ENCODE measurements around the gene ETFA.

ETFA gene

DNA sequence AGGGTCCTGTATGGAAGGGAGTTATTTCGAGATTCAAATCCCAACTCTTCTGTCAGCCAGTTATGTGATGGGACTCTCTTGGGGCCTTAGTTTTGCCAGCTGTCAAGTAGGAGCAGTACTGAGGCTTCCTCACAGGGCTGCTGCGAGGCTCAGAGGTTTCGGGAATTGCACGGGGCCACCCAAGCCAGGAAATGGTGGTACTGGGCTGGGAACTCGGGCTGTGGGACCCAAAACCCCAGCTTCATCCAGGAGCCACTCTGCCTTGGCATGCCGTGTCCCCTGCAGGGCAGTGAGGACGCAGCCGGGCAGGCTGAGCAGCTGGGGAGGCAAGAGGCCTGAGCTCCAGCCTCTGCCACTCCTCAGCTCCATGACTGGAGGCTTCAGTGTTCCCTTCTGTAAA is 118.6 kb downstream of the ETFA start:
- DNase-seq, result no peak

DNA sequence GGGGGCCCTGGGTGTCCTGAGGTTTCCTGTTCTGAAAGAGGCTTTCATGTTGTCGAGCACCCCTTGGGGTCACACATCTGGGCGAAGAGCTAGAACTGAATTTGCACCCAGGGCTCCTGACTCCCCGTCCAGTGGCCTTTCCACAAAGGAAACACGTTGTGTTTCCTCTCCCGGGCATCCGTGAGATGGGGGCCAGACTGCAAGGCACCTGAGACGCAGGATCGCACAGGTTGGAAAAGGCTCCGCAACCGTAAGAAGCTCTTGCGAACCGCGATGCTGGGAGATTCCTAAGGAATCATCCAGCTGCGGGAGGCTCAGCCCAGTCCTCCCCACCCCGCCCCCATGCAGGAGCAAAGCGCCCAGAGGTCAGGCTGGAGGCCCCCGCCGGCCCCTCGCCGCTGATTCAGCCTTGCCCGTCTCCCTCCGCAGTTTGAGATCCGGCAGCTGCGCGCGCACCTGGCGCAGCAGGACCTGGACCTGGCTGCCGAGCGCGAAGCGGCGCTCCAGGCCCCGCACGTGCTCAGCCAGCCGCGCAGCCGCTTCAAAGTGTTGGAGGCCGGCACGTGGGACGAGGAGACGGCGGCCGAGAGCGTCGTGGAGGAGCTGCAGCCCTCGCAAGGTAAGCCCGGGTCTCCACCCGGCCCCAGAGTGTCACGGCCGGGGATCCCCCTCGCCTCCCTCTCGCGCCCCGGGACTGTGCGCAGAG is 119.6 kb downstream of the ETFA start:
- DNase-seq, result peak; percentile 35

DNA sequence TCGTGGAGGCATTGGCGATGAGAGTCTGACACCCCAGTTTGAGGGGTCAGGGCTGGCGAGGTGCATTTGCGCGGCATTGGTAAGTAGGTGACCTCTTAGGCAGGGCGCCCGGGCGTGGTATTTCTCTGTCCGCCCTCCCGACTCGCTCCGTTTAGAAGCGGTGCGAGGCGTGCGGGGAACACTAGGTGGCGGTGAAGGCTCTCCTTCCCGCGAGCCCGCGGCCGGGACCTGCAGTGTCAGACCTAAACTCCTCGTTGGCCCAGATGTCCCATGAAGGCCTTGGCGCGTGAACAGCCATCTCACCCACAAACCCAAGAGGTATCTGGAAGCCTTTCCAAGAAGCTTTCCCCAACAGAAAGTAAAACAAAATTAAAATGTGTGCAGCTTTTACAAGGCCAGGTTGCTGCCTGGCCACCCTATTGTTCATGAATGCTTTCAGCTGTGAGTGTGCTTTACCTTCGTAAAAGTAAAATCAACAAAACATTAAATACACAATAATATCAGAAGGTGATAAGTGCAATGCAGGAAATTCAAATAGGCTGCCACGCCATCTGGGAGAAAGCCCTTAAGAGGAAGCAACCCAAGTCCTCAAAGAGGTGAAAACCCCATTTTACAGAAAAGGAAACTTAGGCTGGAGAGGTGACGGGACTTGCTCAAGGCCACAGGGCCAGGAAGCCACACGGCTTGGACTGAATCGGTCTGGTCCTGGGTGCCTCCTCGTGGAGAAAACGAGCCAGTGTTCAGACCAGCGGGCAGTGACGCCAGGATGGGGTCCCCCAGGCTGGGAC is 120.3 kb downstream of the ETFA start:
- peak; percentile 85 for DNase-seq

DNA sequence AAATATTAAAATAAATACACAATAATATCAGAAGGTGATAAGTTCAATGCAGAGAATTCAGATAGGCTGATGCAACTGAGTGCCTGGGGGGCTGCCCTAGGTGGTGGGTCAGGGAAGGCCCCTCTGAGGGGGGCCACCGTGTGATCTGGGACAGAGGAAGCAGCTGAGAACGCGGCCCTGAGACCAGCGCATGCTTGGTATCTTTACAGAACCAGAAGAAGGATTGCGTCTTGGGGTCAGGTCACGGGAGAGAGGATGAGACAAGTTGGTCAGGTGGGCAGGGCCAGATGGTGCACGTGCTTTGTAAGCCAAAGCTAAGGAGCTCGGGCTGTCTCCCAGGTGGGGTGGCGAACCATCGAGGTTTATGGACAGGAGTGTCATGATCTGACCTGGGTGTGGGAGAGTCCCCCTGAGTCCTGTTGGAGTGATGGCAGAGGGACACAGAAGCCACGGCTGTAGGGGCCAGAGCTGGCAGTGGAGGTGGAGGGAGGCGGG is 121.2 kb downstream of the ETFA start:
- no peak for DNase-seq

DNA sequence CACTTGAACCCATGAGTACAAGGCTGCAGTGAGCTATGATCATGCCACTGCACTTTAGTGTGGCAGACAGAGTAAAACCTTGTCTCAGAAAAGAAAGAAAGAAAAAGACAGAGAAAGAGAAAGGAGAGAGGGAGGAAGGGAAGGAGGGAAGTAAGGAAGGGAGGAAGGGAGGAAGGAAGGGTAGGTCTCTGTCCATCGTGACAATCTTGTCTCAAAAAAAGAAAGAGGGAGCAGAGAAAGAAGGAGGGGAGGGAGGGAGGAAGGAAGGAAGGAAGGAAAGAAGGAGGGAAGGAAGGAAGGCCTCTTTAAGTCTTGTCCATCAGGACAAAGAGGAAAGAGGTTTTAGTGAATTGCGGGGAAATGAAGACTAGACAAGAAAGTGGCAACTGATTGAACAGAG is 122.2 kb downstream of the ETFA start:
- DNase-seq, result no peak

DNA sequence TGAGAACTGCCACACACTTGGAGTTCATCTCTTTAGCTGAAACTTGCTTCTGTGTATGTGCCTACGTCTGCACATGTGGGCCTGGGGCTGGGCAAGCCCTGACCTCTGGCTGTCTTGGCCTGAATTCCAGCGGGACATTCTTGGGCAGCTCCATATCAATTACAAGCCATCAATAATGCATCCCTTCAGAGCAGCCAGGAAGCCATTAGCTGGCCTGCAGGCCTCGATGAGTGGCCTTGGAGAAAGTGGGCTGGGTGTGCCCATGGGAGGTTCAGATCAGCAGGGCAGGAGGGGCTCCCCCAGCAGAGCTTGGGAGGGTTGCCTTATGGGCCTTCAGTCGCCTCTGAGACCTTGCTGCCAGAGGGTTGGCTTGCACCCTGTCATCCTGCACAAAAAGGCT is 124.1 kb downstream of the ETFA start:
- DNase-seq, result no peak

DNA sequence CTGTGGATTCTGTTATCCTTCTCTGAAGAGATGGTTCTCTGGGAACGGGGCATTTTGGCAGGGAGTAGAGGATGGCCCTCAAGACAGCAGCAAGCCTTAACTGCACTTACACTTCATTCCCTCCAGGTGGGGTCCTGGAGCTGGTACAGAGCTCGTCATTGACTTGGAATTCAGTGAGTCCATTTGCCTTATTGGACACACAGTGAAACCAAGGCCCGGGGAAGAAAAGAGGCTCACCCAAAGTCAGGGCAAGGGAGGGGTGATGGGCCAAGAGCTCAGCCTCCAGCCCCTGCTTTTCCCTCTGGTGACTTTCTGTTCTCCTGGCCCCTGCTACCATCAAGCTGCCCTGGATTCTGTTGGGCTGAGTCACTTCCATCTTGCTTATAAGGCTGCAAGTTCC is 125.6 kb downstream of the ETFA start:
- peak; percentile 36 for DNase-seq

DNA sequence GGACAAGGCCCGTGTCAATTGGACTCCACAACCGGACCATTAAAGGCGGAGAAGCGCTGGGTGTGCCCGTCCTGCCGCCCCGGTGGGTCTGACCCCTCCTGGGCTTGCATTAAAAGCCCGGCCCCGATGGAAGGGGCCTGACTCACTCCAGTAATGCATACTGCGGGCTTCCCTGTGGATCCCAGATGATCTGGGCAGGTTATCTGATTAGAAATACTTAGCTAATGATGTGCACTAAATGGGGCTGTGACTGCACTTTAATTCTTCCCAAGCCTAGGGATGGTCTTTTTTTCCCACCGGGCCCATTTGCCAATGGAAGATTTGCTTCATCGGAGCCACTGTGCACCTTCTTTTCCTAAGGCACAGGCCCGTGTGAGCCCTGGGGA is 126.6 kb downstream of the ETFA start:
- DNase-seq, result no peak

DNA sequence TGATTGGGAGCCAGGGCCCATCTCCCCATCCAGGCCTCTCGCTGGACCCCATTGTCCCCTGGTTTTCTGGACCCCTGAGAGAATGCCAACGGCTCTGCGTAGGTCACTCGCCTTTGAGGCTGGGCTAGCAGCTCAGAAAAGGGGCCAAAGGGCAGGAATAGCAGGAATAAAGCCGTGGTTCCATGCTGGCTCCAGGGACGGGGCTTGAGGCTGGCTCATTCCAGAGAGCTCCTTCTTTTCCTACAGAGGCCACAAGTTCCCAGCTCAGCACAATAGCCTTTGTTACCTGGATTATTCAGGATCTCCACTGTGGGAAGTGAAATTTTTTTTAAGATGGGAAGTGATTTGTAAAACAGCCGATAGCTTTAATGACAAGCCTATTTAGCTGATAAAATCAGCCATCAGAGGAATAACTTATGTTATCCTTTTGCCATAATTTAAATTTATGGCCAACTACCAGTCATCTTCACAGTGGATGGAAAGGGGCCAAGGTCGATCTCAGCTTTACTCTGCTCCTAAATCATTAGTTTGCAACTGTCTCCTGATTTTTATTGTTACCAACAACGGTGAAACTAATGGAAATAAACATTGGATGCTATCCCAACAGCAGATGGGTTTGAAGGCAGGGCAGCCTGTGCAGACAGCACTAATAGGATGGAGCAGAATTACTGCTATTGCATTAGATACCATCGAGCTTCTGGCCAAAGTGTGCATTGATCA is 127.2 kb downstream of the ETFA start:
- DNase-seq, result no peak

DNA sequence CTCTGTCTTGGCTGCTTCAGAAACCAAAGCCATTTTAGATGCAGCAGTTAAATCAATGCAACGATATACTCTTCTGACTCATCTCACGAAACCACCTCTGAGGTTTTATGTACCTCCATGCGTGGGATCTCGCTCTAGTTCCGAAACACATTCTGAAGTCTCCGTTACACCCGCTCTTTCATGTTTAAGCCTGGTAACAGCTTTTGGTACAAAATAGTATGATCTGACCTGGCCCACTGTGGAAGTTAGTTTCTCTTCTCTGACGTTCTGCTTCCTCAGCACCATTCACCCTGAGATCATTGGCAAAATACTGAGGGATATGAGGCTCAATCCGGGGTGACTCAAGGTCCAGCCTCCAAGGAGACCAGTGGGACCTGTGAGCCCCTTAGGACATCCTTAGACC is 129.6 kb downstream of the ETFA start:
- DNase-seq, result peak; percentile 61

DNA sequence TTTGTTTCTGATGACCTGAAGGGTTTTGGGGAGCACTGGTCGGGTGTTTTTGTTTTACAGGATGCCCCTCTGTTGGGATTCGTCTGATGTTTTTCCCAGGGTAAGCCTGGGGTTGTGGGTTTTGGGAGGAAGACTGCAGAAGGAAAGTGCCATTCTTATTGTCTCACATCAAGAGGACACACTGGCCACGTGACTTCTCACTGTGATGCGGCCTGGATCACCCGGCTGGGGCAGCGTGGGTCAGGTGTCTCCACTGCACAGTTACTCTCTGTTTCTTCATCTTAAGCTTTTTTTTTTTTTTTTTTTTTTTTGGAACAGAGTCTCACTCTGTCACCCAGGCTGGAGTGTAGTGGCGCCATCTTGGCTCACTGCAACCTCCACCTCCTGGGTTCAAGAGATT is 130.9 kb downstream of the ETFA start:
- no peak for DNase-seq

DNA sequence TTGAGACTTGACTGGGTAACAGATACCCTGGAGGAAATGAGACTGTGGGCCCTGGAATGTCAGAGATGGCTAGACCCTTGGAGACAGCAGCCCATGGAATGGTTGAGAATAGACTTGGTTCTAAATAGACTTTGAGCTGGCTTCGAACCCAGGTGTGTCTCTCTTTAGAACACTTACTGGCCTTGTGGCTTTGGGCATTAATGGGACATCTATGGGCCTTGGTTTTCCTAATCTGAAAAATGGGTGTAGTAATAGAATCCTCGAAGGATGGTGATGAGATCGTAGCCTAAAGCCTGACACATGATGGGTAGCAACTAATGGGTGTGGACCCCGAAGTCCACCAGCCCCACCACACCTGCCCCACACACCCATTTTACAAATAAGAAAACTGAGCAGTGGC is 132.2 kb downstream of the ETFA start:
- DNase-seq, result no peak

DNA sequence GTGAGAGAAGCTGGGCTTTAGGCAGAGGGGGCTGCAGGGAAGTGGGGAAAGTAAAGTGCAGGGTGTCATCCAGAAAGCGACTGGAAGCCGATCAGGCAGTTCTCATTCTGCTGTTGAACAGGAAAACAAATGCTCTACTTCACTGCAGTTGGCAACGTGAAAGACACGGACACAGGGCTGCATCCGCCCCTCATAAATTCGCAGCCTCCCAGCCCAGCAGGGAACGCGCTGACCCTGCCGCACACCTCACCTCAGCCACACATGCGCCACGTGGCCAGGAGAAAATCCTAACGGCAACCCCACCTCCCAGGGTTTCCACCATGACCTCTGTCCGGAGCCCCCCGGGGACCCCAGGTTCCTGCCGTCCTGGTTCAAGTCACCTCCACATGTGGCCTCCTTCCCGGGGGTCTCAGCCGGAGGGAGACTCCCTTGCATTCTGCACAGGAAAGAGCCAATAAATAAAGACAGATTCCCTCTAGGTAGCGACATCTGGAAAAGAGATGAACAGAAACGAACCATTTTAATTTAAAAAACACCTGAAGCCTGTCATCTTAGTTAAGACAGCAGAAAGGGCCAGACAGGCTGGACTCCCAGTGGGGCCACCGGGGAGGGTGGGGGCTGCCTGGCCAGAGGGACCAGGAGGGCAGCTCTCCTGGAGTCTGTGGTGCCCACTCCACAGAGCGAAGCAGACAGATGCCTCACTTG is 132.8 kb downstream of the ETFA start:
- no peak for DNase-seq

DNA sequence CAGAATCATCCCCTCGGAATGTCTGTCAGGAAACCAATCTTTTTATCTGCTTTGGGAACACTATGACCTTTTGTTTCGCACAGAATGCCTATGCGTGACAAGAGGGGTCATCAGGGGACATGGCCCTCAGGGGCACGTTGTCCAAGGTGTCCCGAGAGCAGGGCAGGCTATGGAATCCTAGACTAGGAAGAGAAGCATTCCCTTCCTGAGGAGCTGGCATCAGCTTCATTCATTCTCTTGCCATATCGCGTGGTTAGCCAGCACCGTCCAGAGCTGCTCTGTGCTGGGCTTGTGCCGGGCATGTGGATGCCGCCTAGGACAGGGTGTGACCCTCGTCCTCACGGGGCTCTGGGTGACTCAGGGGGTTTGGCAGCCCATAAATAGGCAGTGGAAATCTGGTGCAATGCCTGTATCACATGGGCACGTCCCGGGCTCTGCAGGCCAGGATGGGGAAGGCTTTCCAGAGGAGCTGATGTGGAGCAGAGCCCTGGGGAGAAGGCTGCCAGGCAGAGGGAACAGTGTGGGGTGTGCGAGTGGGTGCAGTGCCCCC is 133.7 kb downstream of the ETFA start:
- DNase-seq, result no peak

DNA sequence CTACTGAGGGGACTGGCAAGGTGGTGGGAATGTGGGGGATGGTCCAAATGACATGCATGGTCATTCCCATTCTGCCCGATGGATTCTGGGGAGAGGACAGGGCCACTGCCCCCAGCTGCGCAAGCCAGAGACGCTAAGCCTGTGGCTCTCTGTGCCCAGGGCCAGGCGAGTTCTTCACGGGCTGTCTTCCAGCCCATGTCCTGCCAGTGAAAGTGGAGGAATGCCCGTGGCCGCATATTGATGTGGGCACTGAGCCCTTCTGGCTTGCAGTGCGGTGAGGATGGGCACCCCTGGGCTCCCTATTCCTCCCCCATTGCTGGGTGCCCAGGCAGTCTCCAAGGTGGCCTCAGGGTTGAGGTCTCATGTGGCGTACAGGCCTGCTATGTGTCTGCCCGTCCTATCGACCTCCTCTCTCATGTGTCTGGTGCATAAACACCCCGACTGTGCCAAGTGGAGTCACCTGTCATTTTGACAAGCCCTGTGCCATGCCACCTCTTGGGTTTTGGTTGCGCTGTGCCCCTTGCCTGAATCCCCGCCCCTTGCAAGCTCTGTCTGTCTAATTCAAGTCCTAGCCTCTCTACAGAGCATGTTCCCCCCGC is 134.7 kb downstream of the ETFA start:
- no peak for DNase-seq

DNA sequence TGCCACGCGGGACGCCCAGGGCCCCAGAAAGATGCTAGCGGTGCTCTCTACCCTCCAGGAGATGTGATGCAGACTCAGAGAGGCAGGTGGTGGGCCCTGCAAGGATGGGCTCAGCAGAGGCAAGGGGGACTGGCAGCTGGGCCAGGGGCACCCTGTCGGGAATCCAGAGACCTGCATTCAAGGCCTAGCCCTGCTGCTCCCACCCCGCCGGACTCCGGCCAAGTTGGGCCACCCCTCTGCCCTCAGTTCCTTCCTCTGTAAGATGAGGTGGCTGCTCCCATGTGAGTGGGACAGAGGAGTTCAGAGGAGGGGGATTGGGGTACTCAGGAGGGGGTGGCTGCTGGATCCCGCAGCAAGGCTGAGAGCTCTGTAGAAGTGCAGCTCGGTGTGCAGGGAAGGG is 135.2 kb downstream of the ETFA start:
- no peak for DNase-seq

DNA sequence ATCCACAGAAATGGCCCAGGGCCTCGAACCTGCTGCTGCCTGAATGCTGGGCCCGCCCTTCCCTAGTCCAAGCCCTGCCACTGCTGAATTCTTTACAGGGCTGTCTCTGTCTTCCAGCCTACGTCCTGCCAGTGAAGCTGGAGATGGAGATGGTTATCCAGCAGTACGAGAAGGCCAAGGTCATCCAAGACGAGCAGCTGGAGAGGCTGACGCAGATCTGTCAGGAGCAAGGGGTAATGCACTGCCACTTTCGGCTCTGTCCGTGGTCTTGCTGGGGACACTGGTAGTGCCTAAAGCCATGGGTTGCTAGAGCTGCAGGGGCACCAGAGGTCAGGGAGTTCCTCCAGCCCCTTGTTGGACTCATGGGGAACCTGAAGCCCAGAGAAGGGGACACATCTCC is 135.8 kb downstream of the ETFA start:
- DNase-seq, result no peak

DNA sequence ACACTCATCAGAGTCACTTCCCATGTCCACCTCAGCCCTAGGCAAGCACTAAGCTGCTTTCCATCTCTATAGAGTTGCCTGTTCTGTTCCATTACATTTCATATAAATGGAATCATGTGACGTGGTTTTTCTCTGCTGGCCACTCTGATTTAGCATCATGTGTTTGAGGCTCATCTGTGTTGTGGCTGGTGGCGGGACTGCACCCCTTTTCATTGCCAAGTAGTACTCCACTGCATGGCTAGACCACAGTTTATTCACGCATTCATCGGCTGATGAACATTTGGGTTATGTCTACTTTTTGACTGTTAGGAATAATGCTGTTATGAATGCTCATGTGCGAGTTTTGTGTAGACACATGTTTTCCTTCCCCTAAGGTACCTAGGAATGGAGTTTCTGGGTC is 136.6 kb downstream of the ETFA start:
- DNase-seq, result no peak

DNA sequence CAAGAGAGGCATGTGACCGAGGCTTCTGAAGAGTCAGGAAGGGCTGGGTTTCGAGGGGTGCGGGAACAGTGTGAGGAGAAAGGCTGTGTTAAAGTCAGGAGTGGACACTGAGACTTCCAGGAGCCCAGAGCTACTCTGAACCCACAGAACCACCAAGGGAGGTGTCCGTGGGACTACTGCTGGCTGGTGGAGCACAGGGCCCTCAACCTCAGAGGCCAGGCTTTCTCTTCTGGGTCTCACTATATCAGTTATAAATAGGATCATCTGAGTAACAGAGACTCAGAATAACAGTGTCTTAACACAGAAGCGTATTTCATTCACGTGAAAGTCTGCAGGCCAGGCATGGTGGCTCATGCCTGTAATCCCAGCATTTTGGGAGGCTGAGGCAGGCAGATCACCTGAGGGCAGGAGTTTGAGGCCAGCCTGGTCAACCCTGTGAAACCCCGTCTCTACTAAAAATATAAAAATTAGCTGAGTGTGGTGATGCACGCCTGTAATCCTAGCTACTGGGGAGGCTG is 137.9 kb downstream of the ETFA start:
- no peak for DNase-seq

DNA sequence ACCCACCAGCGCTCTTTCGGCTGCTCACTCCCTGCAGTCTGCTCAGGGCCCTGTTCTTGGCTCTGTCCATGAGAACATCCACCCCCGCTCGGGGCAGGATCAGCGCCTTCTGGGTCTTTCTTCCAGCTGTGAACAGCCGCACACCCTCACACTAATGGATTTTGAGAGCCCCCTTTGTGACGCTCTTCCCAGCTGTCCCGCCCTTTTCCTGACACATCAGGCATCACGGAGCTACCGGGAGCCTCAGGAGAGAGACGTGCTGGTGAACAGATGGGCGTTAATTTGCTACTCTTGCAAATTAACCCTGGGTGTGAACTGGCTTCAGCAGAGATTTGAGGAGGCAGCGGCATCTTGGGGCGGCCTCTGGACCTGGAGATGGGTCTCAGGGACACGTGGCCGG is 138.5 kb downstream of the ETFA start:
- no peak for DNase-seq

DNA sequence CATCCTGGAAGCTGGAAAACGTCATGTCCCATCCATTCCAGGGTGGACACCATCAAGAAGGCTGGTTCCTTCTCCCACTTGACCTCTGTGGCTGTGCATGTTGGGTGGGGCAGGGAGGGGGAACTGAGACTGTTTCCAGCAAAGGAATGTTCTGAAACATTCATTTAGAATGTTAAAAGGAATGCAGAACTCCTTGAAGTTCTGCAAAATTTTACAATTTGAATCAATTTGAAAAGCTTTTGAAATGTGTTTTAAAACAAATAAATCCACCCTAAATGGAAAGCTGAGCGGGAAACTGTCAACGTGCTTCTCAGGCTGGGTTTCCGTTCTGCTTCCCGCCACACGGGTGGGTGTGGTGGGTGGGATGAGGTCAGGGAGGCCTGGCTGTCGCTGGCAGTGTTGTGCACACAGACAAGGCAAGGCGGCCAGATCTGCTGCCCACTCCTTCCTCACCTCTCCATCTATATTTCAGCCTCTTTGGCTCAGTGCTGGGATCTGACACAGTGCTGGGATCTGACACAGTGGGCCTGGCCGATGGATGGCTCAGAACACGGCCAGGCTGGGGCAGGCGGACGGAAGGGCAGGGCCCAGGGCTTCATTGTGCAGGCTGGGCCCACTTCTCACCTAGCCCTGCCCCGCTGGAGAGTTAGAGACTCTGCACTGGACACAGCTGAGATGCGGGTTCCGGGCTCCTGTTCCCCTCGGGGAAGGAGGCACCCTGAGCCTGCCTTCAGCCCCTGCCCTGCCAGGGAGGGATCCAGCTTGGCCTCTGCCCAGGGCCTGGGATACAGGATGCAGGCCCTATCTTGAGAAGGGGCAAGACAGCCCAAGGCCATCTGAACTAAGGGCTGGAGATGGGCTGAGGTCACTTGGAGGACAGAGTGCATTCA is 141.1 kb downstream of the ETFA start:
- DNase-seq, result no peak

All from activated CD4-positive, alpha-beta T cell treated with anti-CD3 and anti-CD28 coated beads for 48 hours (primary cell).